ENCODE data around the gene PGRMC2.

GRCh38 chr4:128284317-128284716 lies 3.3 kb downstream of the PGRMC2 start:
- TF ChIP-seq CTCF (conservative IDR thresholded peaks at IDR 0.05; ENCODE audit: low read depth, low read length) (no peak), EZH2 (IDR thresholded peaks at IDR 0.05; ENCODE audit: low read length, unreplicated experiment) (no peak), EZH2phosphoT487 (IDR thresholded peaks at IDR 0.05; ENCODE audit: borderline replicate concordance, low read length) (no peak)

Measured in PC-3 (cell line).